H9 (cell line): ENCODE measurements around the gene ZNF488. TPM values are rescaled to one million over a fixed set of nuclear protein-coding genes. Genes with fewer than 3 reads are reported as not detected.

Experiments
- DNase-seq: peaks from one replicate; pipeline ENCODE4 v3.0.0-alpha.2; 2017
- H2AFZ ChIP-seq: one replicate; pipeline ENCODE4 v1.6.1; 2013; ENCODE audit warnings: mild to moderate bottlenecking, low read length, control low read depth, moderate library complexity
- H2AK5ac ChIP-seq: 2 replicates; pipeline ENCODE4 v1.6.1; 2013; ENCODE audit warnings: low read length, control low read depth, mixed read lengths; ENCODE audit not compliant: insufficient read length
- H2BK120ac ChIP-seq: one replicate; pipeline ENCODE4 v1.6.1; 2013; ENCODE audit warnings: low read depth, mild to moderate bottlenecking, low read length, control low read depth, inconsistent platforms; ENCODE audit not compliant: poor library complexity, severe bottlenecking
- H2BK12ac ChIP-seq: 2 replicates; pipeline ENCODE4 v1.6.1; 2013; ENCODE audit warnings: low read length, control low read depth, mixed read lengths, low read depth; ENCODE audit not compliant: insufficient read length
- H2BK15ac ChIP-seq: 2 replicates; pipeline ENCODE4 v1.6.1; 2013; ENCODE audit warnings: low read depth, low read length, control low read depth
- H2BK20ac ChIP-seq: one replicate; pipeline ENCODE4 v1.6.1; 2013; ENCODE audit warnings: low read depth, mild to moderate bottlenecking, low read length, control low read depth, inconsistent platforms; ENCODE audit not compliant: poor library complexity, severe bottlenecking
- H2BK5ac ChIP-seq: 2 replicates; pipeline ENCODE4 v1.6.1; 2013; ENCODE audit warnings: low read length, control low read depth, mixed read lengths; ENCODE audit not compliant: insufficient read length
- H3K14ac ChIP-seq: 2 replicates; pipeline ENCODE4 v1.6.1; 2013; ENCODE audit warnings: low read length, control low read depth; ENCODE audit not compliant: insufficient read depth
- H3K18ac ChIP-seq: 2 replicates; pipeline ENCODE4 v1.6.1; 2013; ENCODE audit warnings: low read depth, mild to moderate bottlenecking, mixed read lengths, low read length, control low read depth; ENCODE audit not compliant: insufficient read length
- H3K23ac ChIP-seq: 2 replicates; pipeline ENCODE4 v1.6.1; 2013; ENCODE audit warnings: low read length, control low read depth, mixed read lengths, low read depth; ENCODE audit not compliant: insufficient read length
- H3K23me2 ChIP-seq: 2 replicates; pipeline ENCODE4 v1.6.1; 2013; ENCODE audit warnings: low read depth, mild to moderate bottlenecking, mixed read lengths, low read length, control low read depth; ENCODE audit not compliant: insufficient read length, poor library complexity, severe bottlenecking
- H3K27ac ChIP-seq: 2 replicates; pipeline ENCODE4 v1.5.1; 2013; ENCODE audit warnings: low read length, control low read depth, mixed read lengths, low read depth; ENCODE audit not compliant: insufficient read length
- H3K27me3 ChIP-seq: 2 replicates; pipeline ENCODE4 v1.6.1; 2013; ENCODE audit warnings: low read length, control low read depth, inconsistent platforms; ENCODE audit not compliant: insufficient read depth
- H3K4ac ChIP-seq: 2 replicates; pipeline ENCODE4 v1.6.1; 2013; ENCODE audit warnings: low read depth, mild to moderate bottlenecking, control low read depth, inconsistent platforms, low read length, moderate library complexity
- H3K4me1 ChIP-seq: 2 replicates; pipeline ENCODE4 v1.6.1; 2013; ENCODE audit warnings: low read length, control low read depth, inconsistent platforms; ENCODE audit not compliant: insufficient read depth
- H3K4me2 ChIP-seq: 2 replicates; pipeline ENCODE4 v1.6.1; 2013; ENCODE audit warnings: low read length, control low read depth, mixed read lengths; ENCODE audit not compliant: insufficient read length, insufficient read depth
- H3K56ac ChIP-seq: 2 replicates; pipeline ENCODE4 v1.6.1; 2013; ENCODE audit warnings: low read depth, mild to moderate bottlenecking, mixed read lengths, low read length, control low read depth; ENCODE audit not compliant: insufficient read length
- H3K79me1 ChIP-seq: 2 replicates; pipeline ENCODE4 v1.6.1; 2013; ENCODE audit warnings: low read depth, mild to moderate bottlenecking, moderate library complexity, low read length, control low read depth, inconsistent platforms; ENCODE audit not compliant: insufficient read depth, poor library complexity, severe bottlenecking
- H3K79me2 ChIP-seq: 2 replicates; pipeline ENCODE4 v1.6.1; 2013; ENCODE audit warnings: low read length, control low read depth, inconsistent platforms; ENCODE audit not compliant: insufficient read depth
- H3K9ac ChIP-seq: 2 replicates; pipeline ENCODE4 v1.6.1; 2013; ENCODE audit warnings: low read length, control low read depth, mixed read lengths; ENCODE audit not compliant: insufficient read length; ENCODE audit errors: extremely low read depth
- H3K9me3 ChIP-seq: one replicate; pipeline ENCODE4 v1.6.1; 2013; ENCODE audit warnings: low read depth, low read length, inconsistent platforms; ENCODE audit not compliant: control insufficient read depth
- H3T11ph ChIP-seq: one replicate; pipeline ENCODE4 v1.6.1; 2013; ENCODE audit warnings: mild to moderate bottlenecking, low read length, control low read depth, inconsistent platforms
- H4K20me1 ChIP-seq: one replicate; pipeline ENCODE4 v1.6.1; 2013; ENCODE audit not compliant: control insufficient read depth, insufficient read length, insufficient read depth
- H4K5ac ChIP-seq: 2 replicates; pipeline ENCODE4 v1.6.1; 2013; ENCODE audit warnings: low read depth, mild to moderate bottlenecking, mixed read lengths, low read length, control low read depth; ENCODE audit not compliant: insufficient read length
- H4K8ac ChIP-seq: replicated peaks from 2 replicates; pipeline ENCODE4 v1.6.1; 2013; ENCODE audit warnings: low read length, control low read depth, mixed read lengths, low read depth; ENCODE audit not compliant: insufficient read length
- H4K91ac ChIP-seq: 2 replicates; pipeline ENCODE4 v1.6.1; 2013; ENCODE audit warnings: low read depth, mild to moderate bottlenecking, moderate library complexity, mixed read lengths, low read length, control low read depth; ENCODE audit not compliant: insufficient read length
- H3K27ac Mint-ChIP-seq, 3 experiments: 2 replicates in 2 of 3; 3 replicates in 1 of 3; pipeline ENCODE4 v1.8.0; 2020 to 2021; ENCODE audit warnings: mixed read lengths in 3 of 3, mild to moderate bottlenecking in 1 of 3, moderate library complexity in 1 of 3
- H3K27me3 Mint-ChIP-seq: 2 replicates; pipeline ENCODE4 v1.8.0; 2021; ENCODE audit warnings: low read depth, mild to moderate bottlenecking, moderate library complexity, mixed read lengths
- H3K36me3 Mint-ChIP-seq, 3 experiments: 2 replicates in 2 of 3; 3 replicates in 1 of 3; pipeline ENCODE4 v1.8.0; 2020 to 2021; ENCODE audit warnings: low read depth in 3 of 3, mixed read lengths in 3 of 3; ENCODE audit not compliant: insufficient read depth in 1 of 3
- H3K4me1 Mint-ChIP-seq, 2 experiments: 2 replicates each; pipeline ENCODE4 v1.8.0; 2020; ENCODE audit warnings: mixed read lengths in 2 of 2
- H3K4me3 Mint-ChIP-seq, 2 experiments: 2 replicates in 1 of 2; 3 replicates in 1 of 2; pipeline ENCODE4 v1.8.0; 2020 to 2021; ENCODE audit warnings: mild to moderate bottlenecking in 2 of 2, mixed read lengths in 2 of 2, moderate library complexity in 1 of 2
- H3K9me3 Mint-ChIP-seq, 2 experiments: 2 replicates in 1 of 2; 3 replicates in 1 of 2; pipeline ENCODE4 v1.8.0; 2020; ENCODE audit warnings: mild to moderate bottlenecking in 2 of 2, mixed read lengths in 2 of 2, moderate library complexity in 1 of 2
- WGBS: extraction: QIAGEN DNeasy Blood & Tissue Kit; methylation state at CpG from one replicate; pipeline ENCODE4 v1.1.7; 2013; ENCODE audit warnings: missing lambda C conversion rate, low lambda C conversion rate, mixed read lengths; ENCODE audit not compliant: insufficient read length; ENCODE audit errors: extremely low coverage; 5-methylcytosine and 5-hydroxymethylcytosine counted together
- total RNA-seq: library from RNA; stranded (reverse); gene quantifications from 2 replicates; pipeline ENCODE4 v1.2.1, GENCODE V29; 2021
- TF ChIP-seq, protein P1 (sequence below): fragments of 200-600 bp; sonication (generic); conservative IDR thresholded peaks from 3 replicates; pipeline ENCODE4 v1.8.0; 2021; ENCODE audit warnings: antibody characterized with exemption, mild to moderate bottlenecking

ZNF488 gene
- total RNA-seq, 1 experiment from 2014 or later = 2.9 TPM

DNA sequence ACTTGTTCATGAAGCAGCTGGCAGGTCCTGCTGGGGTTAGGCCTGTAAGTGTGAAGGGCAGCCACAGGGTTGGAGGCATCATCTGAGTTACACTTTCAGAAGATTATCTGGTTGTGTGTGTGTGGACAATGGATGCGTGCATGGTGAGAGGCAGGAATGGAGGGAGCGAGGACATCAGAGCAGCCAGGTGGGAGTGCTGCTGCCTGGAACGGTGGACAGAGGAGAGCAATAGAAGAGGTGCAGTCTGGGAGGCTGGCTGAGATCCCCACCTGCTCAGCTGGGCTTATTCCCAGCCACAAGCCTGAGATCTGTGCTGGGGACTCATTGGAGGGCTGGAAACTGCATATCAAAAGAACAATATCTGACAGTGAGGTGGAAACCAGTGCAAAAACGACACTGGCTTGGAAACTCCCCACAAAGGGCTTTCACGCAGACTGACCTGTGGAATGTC is 17.9 kb downstream of the ZNF488 start:
- no peaks in the 10 kb centered on the region for H3K79me1 ChIP-seq
- H3K27me3 ChIP-seq = no peaks in the 10 kb centered on the region
- no peak overlapping the region for H4K91ac ChIP-seq
- no peak overlapping the region for H3K23ac ChIP-seq
- no peak overlapping the region for H3K9ac ChIP-seq
- no peaks in the 10 kb centered on the region for H4K20me1 ChIP-seq
- H2AFZ ChIP-seq = no peak overlapping the region
- H3K4ac ChIP-seq = no peak overlapping the region
- H2BK5ac ChIP-seq = no peak overlapping the region
- H3T11ph ChIP-seq = no peak overlapping the region
- no peak overlapping the region for H2BK15ac ChIP-seq
- no peaks in the 10 kb centered on the region for H3K79me2 ChIP-seq
- H3K4me2 ChIP-seq = no peak overlapping the region
- H3K9me3 ChIP-seq = no peaks in the 10 kb centered on the region
- H3K14ac ChIP-seq = no peak overlapping the region
- Mint-ChIP-seq H3K27ac (no peak overlapping the region; a peak in 3 of 7 replicates), H3K4me1 (peaks cover 15 to 19% of the 10 kb centered on the region in 2 experiments), H3K36me3 (no peaks in the 10 kb centered on the region), H3K9me3 (no peaks in the 10 kb centered on the region; a peak in 1 of 5 replicates), H3K4me3 (no peak overlapping the region; a peak in 1 of 5 replicates), H3K27me3 (no peaks in the 10 kb centered on the region)
- H3K23me2 ChIP-seq = no peaks in the 10 kb centered on the region
- H2BK12ac ChIP-seq = no peak overlapping the region
- H3K18ac ChIP-seq = no peak overlapping the region
- H2BK120ac ChIP-seq = no peak overlapping the region
- TF ChIP-seq, protein P1, sequence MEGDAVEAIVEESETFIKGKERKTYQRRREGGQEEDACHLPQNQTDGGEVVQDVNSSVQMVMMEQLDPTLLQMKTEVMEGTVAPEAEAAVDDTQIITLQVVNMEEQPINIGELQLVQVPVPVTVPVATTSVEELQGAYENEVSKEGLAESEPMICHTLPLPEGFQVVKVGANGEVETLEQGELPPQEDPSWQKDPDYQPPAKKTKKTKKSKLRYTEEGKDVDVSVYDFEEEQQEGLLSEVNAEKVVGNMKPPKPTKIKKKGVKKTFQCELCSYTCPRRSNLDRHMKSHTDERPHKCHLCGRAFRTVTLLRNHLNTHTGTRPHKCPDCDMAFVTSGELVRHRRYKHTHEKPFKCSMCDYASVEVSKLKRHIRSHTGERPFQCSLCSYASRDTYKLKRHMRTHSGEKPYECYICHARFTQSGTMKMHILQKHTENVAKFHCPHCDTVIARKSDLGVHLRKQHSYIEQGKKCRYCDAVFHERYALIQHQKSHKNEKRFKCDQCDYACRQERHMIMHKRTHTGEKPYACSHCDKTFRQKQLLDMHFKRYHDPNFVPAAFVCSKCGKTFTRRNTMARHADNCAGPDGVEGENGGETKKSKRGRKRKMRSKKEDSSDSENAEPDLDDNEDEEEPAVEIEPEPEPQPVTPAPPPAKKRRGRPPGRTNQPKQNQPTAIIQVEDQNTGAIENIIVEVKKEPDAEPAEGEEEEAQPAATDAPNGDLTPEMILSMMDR = no peak
- H3K56ac ChIP-seq = no peak overlapping the region
- no peak overlapping the region for H2BK20ac ChIP-seq
- H4K5ac ChIP-seq = no peak overlapping the region
- WGBS = no CpG with 5 or more reads among the region's 5 CpGs
- DNase-seq = no peak
- no peak overlapping the region for H4K8ac ChIP-seq
- H3K27ac ChIP-seq = no peak overlapping the region
- H3K4me1 ChIP-seq = no peaks in the 10 kb centered on the region
- H2AK5ac ChIP-seq = no peak overlapping the region
